ENCODE results near the gene CHST1.

Gene CHST1

DNA sequence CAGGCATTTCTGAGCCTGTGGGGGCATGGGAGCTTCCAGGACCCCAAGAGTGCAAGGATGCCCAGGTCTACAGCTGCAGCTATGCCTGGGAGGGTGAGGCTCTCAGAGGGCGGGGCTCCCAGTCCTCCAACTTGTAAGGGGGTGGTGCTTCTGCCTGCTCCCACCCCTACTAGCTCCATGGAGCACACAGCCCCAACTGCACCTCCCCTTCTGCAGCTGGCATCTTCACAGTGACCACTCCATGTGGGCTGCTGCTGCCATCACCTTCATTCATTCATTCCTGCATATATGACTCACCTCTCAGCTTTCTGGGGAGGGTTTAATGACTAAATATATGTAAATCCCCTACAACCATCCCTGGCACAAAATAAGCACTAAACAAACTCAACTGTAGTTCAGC is 43.8 kb downstream of the CHST1 start:
- TF ChIP-seq, protein P1, sequence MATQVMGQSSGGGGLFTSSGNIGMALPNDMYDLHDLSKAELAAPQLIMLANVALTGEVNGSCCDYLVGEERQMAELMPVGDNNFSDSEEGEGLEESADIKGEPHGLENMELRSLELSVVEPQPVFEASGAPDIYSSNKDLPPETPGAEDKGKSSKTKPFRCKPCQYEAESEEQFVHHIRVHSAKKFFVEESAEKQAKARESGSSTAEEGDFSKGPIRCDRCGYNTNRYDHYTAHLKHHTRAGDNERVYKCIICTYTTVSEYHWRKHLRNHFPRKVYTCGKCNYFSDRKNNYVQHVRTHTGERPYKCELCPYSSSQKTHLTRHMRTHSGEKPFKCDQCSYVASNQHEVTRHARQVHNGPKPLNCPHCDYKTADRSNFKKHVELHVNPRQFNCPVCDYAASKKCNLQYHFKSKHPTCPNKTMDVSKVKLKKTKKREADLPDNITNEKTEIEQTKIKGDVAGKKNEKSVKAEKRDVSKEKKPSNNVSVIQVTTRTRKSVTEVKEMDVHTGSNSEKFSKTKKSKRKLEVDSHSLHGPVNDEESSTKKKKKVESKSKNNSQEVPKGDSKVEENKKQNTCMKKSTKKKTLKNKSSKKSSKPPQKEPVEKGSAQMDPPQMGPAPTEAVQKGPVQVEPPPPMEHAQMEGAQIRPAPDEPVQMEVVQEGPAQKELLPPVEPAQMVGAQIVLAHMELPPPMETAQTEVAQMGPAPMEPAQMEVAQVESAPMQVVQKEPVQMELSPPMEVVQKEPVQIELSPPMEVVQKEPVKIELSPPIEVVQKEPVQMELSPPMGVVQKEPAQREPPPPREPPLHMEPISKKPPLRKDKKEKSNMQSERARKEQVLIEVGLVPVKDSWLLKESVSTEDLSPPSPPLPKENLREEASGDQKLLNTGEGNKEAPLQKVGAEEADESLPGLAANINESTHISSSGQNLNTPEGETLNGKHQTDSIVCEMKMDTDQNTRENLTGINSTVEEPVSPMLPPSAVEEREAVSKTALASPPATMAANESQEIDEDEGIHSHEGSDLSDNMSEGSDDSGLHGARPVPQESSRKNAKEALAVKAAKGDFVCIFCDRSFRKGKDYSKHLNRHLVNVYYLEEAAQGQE (IDR thresholded peaks at IDR 0.05; ENCODE audit: low read depth) = no peak
- no peak for TF ChIP-seq TCF12 (IDR thresholded peaks at IDR 0.05; ENCODE audit: low read depth)
- no peak for TF ChIP-seq ZBTB7A (IDR thresholded peaks at IDR 0.05; ENCODE audit: low read depth)
- TF ChIP-seq, protein P2, sequence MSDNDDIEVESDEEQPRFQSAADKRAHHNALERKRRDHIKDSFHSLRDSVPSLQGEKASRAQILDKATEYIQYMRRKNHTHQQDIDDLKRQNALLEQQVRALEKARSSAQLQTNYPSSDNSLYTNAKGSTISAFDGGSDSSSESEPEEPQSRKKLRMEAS (IDR thresholded peaks at IDR 0.05) = no peak
- TF ChIP-seq CREB1 (IDR thresholded peaks at IDR 0.05; ENCODE audit: low read depth) = no peak
- TF ChIP-seq CEBPB (IDR thresholded peaks at IDR 0.05) = no peak
- no peak for TF ChIP-seq YY1 (IDR thresholded peaks at IDR 0.05; ENCODE audit: low read depth)
- no peak for TF ChIP-seq TEAD4 (IDR thresholded peaks at IDR 0.05)
- TF ChIP-seq RAD21 (IDR thresholded peaks at IDR 0.05; ENCODE audit: low read depth) = no peak
- TF ChIP-seq TAF1 (IDR thresholded peaks at IDR 0.05; ENCODE audit: low read depth) = no peak
- TF ChIP-seq NFIC (IDR thresholded peaks at IDR 0.05) = no peak
- TF ChIP-seq EGR1 (IDR thresholded peaks at IDR 0.05) = no peak
- TF ChIP-seq, protein P3, sequence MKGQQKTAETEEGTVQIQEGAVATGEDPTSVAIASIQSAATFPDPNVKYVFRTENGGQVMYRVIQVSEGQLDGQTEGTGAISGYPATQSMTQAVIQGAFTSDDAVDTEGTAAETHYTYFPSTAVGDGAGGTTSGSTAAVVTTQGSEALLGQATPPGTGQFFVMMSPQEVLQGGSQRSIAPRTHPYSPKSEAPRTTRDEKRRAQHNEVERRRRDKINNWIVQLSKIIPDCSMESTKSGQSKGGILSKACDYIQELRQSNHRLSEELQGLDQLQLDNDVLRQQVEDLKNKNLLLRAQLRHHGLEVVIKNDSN (IDR thresholded peaks at IDR 0.05) = no peak
- no peak for TF ChIP-seq EP300 (IDR thresholded peaks at IDR 0.05; ENCODE audit: borderline replicate concordance)
- TF ChIP-seq FOXM1 (IDR thresholded peaks at IDR 0.05; ENCODE audit: borderline replicate concordance, low read depth) = no peak

DNA sequence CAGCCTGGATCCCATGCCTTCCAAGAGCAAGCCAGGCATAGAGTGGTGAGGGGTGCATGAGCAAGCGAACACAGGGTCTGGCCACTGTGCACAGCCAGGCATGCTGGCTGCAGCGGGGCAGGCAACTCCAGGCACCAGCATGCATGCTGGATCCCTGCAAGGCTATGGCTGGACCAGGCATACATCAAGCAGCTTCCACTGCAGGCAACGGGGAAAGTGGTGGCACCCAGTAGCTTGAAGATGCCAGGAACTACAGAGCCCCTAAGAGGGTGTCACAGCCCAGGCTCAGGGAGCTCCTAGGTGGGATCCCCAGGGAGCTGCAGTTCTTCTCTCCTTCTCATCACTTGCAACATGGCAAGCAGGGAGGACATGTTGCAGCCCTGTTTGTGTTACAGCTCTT is 45.2 kb downstream of the CHST1 start:
- no peak for TF ChIP-seq NFIC (IDR thresholded peaks at IDR 0.05)
- no peak for TF ChIP-seq TAF1 (IDR thresholded peaks at IDR 0.05; ENCODE audit: low read depth)
- TF ChIP-seq CREB1 (IDR thresholded peaks at IDR 0.05; ENCODE audit: low read depth) = no peak
- TF ChIP-seq, protein P2 (IDR thresholded peaks at IDR 0.05) = no peak
- no peak for TF ChIP-seq TCF12 (IDR thresholded peaks at IDR 0.05; ENCODE audit: low read depth)
- no peak for TF ChIP-seq EP300 (IDR thresholded peaks at IDR 0.05; ENCODE audit: borderline replicate concordance)
- TF ChIP-seq, protein P1 (IDR thresholded peaks at IDR 0.05; ENCODE audit: low read depth) = no peak
- TF ChIP-seq, protein P3 (IDR thresholded peaks at IDR 0.05) = no peak
- no peak for TF ChIP-seq RAD21 (IDR thresholded peaks at IDR 0.05; ENCODE audit: low read depth)
- TF ChIP-seq CEBPB (IDR thresholded peaks at IDR 0.05) = no peak
- TF ChIP-seq TEAD4 (IDR thresholded peaks at IDR 0.05) = no peak
- TF ChIP-seq EGR1 (IDR thresholded peaks at IDR 0.05) = no peak
- TF ChIP-seq FOXM1 (IDR thresholded peaks at IDR 0.05; ENCODE audit: borderline replicate concordance, low read depth) = no peak
- no peak for TF ChIP-seq ZBTB7A (IDR thresholded peaks at IDR 0.05; ENCODE audit: low read depth)
- no peak for TF ChIP-seq YY1 (IDR thresholded peaks at IDR 0.05; ENCODE audit: low read depth)

DNA sequence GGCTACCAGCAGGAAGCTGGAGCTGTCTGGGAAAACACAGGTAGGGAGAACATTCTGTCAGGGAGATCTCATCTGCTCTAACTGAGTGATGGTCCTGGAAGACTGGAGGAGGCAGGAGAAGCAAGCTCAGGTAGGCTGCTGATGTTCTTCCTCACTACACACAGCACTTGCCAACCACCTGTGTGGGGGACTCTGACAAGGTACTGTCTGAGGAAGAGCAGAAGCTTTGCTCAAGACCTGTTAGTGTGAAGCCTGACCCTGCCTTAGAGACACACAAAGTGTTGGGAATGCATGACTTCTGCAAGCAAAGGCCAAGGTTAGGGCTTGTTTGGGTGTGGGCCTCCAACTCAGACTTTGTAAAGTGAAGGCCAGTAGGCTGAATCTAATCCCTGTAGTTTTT is 46.5 kb downstream of the CHST1 start:
- TF ChIP-seq TEAD4 (IDR thresholded peaks at IDR 0.05) (no peak), EGR1 (IDR thresholded peaks at IDR 0.05) (no peak), FOXM1 (IDR thresholded peaks at IDR 0.05; ENCODE audit: borderline replicate concordance, low read depth) (no peak), ZBTB7A (IDR thresholded peaks at IDR 0.05; ENCODE audit: low read depth) (no peak), CREB1 (IDR thresholded peaks at IDR 0.05; ENCODE audit: low read depth) (no peak), TCF12 (IDR thresholded peaks at IDR 0.05; ENCODE audit: low read depth) (no peak), NFIC (IDR thresholded peaks at IDR 0.05) (no peak), RAD21 (IDR thresholded peaks at IDR 0.05; ENCODE audit: low read depth) (no peak), EP300 (IDR thresholded peaks at IDR 0.05; ENCODE audit: borderline replicate concordance) (no peak), TAF1 (IDR thresholded peaks at IDR 0.05; ENCODE audit: low read depth) (no peak), YY1 (IDR thresholded peaks at IDR 0.05; ENCODE audit: low read depth) (no peak), CEBPB (IDR thresholded peaks at IDR 0.05) (no peak)
- TF ChIP-seq, protein P3 (IDR thresholded peaks at IDR 0.05) = no peak
- TF ChIP-seq, protein P2 (IDR thresholded peaks at IDR 0.05) = no peak
- TF ChIP-seq, protein P1 (IDR thresholded peaks at IDR 0.05; ENCODE audit: low read depth) = no peak

Data from Ishikawa (cell line).